ENCODE measurements around the gene CNTNAP4.

The CNTNAP4 gene

GRCh38 chr16:76396977-76397376, 119.8 kb downstream of the CNTNAP4 start:
- no peak for DNase-seq (ENCODE audit: low read depth)

- no peak for DNase-seq (ENCODE audit: low read depth)
These were observed 132.5 kb downstream of the CNTNAP4 start for GRCh38 chr16:76409706-76410105.

GRCh38 chr16:76421571-76421970, 144.4 kb downstream of the CNTNAP4 start:
- no peak for DNase-seq (ENCODE audit: low read depth)

GRCh38 chr16:76428858-76429257, 151.7 kb downstream of the CNTNAP4 start:
- no peak for DNase-seq (ENCODE audit: low read depth)

- DNase-seq (ENCODE audit: low read depth) = no peak
These were observed 164.2 kb downstream of the CNTNAP4 start for GRCh38 chr16:76441391-76441790.

GRCh38 chr16:76441876-76442275, 164.7 kb downstream of the CNTNAP4 start:
- DNase-seq (ENCODE audit: low read depth) = no peak

- DNase-seq (ENCODE audit: low read depth) = no peak
These were observed 166.8 kb downstream of the CNTNAP4 start for GRCh38 chr16:76443973-76444372.

- DNase-seq (ENCODE audit: low read depth) = no peak
These were observed 167.6 kb downstream of the CNTNAP4 start for GRCh38 chr16:76444832-76445231.

- no peak for DNase-seq (ENCODE audit: low read depth)
These were observed 168.6 kb downstream of the CNTNAP4 start for GRCh38 chr16:76445815-76446214.

- no peak for DNase-seq (ENCODE audit: low read depth)
These were observed 169.1 kb downstream of the CNTNAP4 start for GRCh38 chr16:76446251-76446650.

GRCh38 chr16:76450890-76451289, 173.7 kb downstream of the CNTNAP4 start:
- no peak for DNase-seq (ENCODE audit: low read depth)

- no peak for DNase-seq (ENCODE audit: low read depth)
These were observed 178.1 kb downstream of the CNTNAP4 start for GRCh38 chr16:76455257-76455656.

- DNase-seq (ENCODE audit: low read depth) = no peak
These were observed 178.8 kb downstream of the CNTNAP4 start for GRCh38 chr16:76456016-76456415.

- DNase-seq (ENCODE audit: low read depth) = no peak
These were observed 181.9 kb downstream of the CNTNAP4 start for GRCh38 chr16:76459111-76459510.

GRCh38 chr16:76461836-76462235, 184.6 kb downstream of the CNTNAP4 start:
- DNase-seq (ENCODE audit: low read depth) = no peak

- no peak for DNase-seq (ENCODE audit: low read depth)
These were observed 187.9 kb downstream of the CNTNAP4 start for GRCh38 chr16:76464955-76465620.

- DNase-seq (ENCODE audit: low read depth) = no peak
These were observed 189.7 kb downstream of the CNTNAP4 start for GRCh38 chr16:76466871-76467270.

- DNase-seq (ENCODE audit: low read depth) = no peak
These were observed 196.8 kb downstream of the CNTNAP4 start for GRCh38 chr16:76474048-76474447.

GRCh38 chr16:76478105-76478504, 200.9 kb downstream of the CNTNAP4 start:
- no peak for DNase-seq (ENCODE audit: low read depth)

- no peak for DNase-seq (ENCODE audit: low read depth)
These were observed 206.2 kb downstream of the CNTNAP4 start for GRCh38 chr16:76483307-76483909.

GRCh38 chr16:76484020-76484419, 206.8 kb downstream of the CNTNAP4 start:
- DNase-seq (ENCODE audit: low read depth) = no peak

- DNase-seq (ENCODE audit: low read depth) = no peak
These were observed 209.5 kb downstream of the CNTNAP4 start for GRCh38 chr16:76486740-76487139.

GRCh38 chr16:76487411-76488064, 210.3 kb downstream of the CNTNAP4 start:
- DNase-seq (ENCODE audit: low read depth) = no peak

- no peak for DNase-seq (ENCODE audit: low read depth)
These were observed 210.8 kb downstream of the CNTNAP4 start for GRCh38 chr16:76488065-76488417.

Data from stimulated activated CD8-positive, alpha-beta memory T cell treated with anti-CD3 and anti-CD28 coated beads, Interleukin-7, amount 100 ng/mL, for 24 hours (primary cell).